ENCODE measurements around the gene MUC2.

The MUC2 gene

GRCh38 chr11:1042626-1043562, 31.8 kb upstream of the MUC2 start:
- Histone ChIP-seq H3F3A (ENCODE audit: low read depth) (no peaks in the 10 kb centered on the region), H3K4me1 (ENCODE audit: insufficient read depth, low read length, poor library complexity, severe bottlenecking) (no peaks in the 10 kb centered on the region), H3K9ac (ENCODE audit: low read depth, low read length, poor library complexity, severe bottlenecking) (no peak overlapping the region), H2AFZ (ENCODE audit: low read length) (no peak overlapping the region), H3K9me2 (replicated peaks; ENCODE audit: low read depth, low read length) (no peaks in the 10 kb centered on the region), H3K27me3 (ENCODE audit: insufficient read depth, low read length, poor library complexity, severe bottlenecking) (no peaks in the 10 kb centered on the region), H4K20me1 (ENCODE audit: insufficient read depth, low read length, poor library complexity, severe bottlenecking) (no peaks in the 10 kb centered on the region), H3K4me3 (ENCODE audit: low read length, poor library complexity, severe bottlenecking) (no peak overlapping the region), H3K79me2 (ENCODE audit: insufficient read depth, low read length) (no peaks in the 10 kb centered on the region), H3K4me2 (ENCODE audit: low read depth, low read length, poor library complexity, severe bottlenecking) (no peak overlapping the region), H3K36me3 (ENCODE audit: insufficient read depth, low read length) (no peaks in the 10 kb centered on the region), H3K9me3 (ENCODE audit: insufficient read depth, low read depth, low read length) (no peaks in the 10 kb centered on the region)
- no peak for TF ChIP-seq CTCF (conservative IDR thresholded peaks at IDR 0.05; ENCODE audit: low read length)
- no peak for TF ChIP-seq EZH2phosphoT487 (IDR thresholded peaks at IDR 0.05; ENCODE audit: borderline replicate concordance)

- no peak overlapping the region for H3K4me3 ChIP-seq (ENCODE audit: low read length, poor library complexity, severe bottlenecking)
- TF ChIP-seq CTCF (conservative IDR thresholded peaks at IDR 0.05; ENCODE audit: low read length), result no peak
- no peak for TF ChIP-seq EZH2phosphoT487 (IDR thresholded peaks at IDR 0.05; ENCODE audit: borderline replicate concordance)
- no peaks in the 10 kb centered on the region for H3K9me2 ChIP-seq (replicated peaks; ENCODE audit: low read depth, low read length)
- H2AFZ ChIP-seq (ENCODE audit: low read length), result no peak overlapping the region
- no peaks in the 10 kb centered on the region for H3K79me2 ChIP-seq (ENCODE audit: insufficient read depth, low read length)
- no peaks in the 10 kb centered on the region for H3K4me1 ChIP-seq (ENCODE audit: insufficient read depth, low read length, poor library complexity, severe bottlenecking)
- H4K20me1 ChIP-seq (ENCODE audit: insufficient read depth, low read length, poor library complexity, severe bottlenecking), result no peaks in the 10 kb centered on the region
- H3K4me2 ChIP-seq (ENCODE audit: low read depth, low read length, poor library complexity, severe bottlenecking), result no peak overlapping the region
- no peaks in the 10 kb centered on the region for H3K27me3 ChIP-seq (ENCODE audit: insufficient read depth, low read length, poor library complexity, severe bottlenecking)
- no peaks in the 10 kb centered on the region for H3F3A ChIP-seq (ENCODE audit: low read depth)
- no peaks in the 10 kb centered on the region for H3K9me3 ChIP-seq (ENCODE audit: insufficient read depth, low read depth, low read length)
- no peaks in the 10 kb centered on the region for H3K36me3 ChIP-seq (ENCODE audit: insufficient read depth, low read length)
- no peak overlapping the region for H3K9ac ChIP-seq (ENCODE audit: low read depth, low read length, poor library complexity, severe bottlenecking)
Observed at GRCh38 chr11:1043563-1044096, 31.0 kb upstream of the MUC2 start.

GRCh38 chr11:1044160-1044559, 30.5 kb upstream of the MUC2 start:
- H3K4me2 ChIP-seq (ENCODE audit: low read depth, low read length, poor library complexity, severe bottlenecking), result no peak overlapping the region
- no peaks in the 10 kb centered on the region for H3K9me3 ChIP-seq (ENCODE audit: insufficient read depth, low read depth, low read length)
- H3F3A ChIP-seq (ENCODE audit: low read depth), result no peaks in the 10 kb centered on the region
- no peaks in the 10 kb centered on the region for H4K20me1 ChIP-seq (ENCODE audit: insufficient read depth, low read length, poor library complexity, severe bottlenecking)
- H3K9me2 ChIP-seq (replicated peaks; ENCODE audit: low read depth, low read length), result no peaks in the 10 kb centered on the region
- no peaks in the 10 kb centered on the region for H3K27me3 ChIP-seq (ENCODE audit: insufficient read depth, low read length, poor library complexity, severe bottlenecking)
- no peak overlapping the region for H2AFZ ChIP-seq (ENCODE audit: low read length)
- H3K36me3 ChIP-seq (ENCODE audit: insufficient read depth, low read length), result no peaks in the 10 kb centered on the region
- H3K4me1 ChIP-seq (ENCODE audit: insufficient read depth, low read length, poor library complexity, severe bottlenecking), result no peaks in the 10 kb centered on the region
- no peak for TF ChIP-seq CTCF (conservative IDR thresholded peaks at IDR 0.05; ENCODE audit: low read length)
- H3K4me3 ChIP-seq (ENCODE audit: low read length, poor library complexity, severe bottlenecking), result no peak overlapping the region
- no peaks in the 10 kb centered on the region for H3K79me2 ChIP-seq (ENCODE audit: insufficient read depth, low read length)
- H3K9ac ChIP-seq (ENCODE audit: low read depth, low read length, poor library complexity, severe bottlenecking), result no peak overlapping the region
